K562 (cell line): ENCODE data around the gene SARS2. TPM values are rescaled to one million over a fixed set of nuclear protein-coding genes. Genes with fewer than 3 reads are reported as not detected.
A peak's percentile ranks its signal among the peaks of the same experiment; 100 is the strongest.

Experiments used
- BCLAF1 ChIP-seq, 2 experiments: fragments of 450-650 bp in 1 of 2; IDR thresholded peaks; 2 replicates each; pipeline ENCODE4 v1.6.1; 2011 to 2017; ENCODE audit warnings: low read depth in 2 of 2, antibody characterized with exemption in 1 of 2, borderline replicate concordance in 1 of 2, low read length in 1 of 2, mild to moderate bottlenecking in 1 of 2, mixed read lengths in 1 of 2; ENCODE audit not compliant: control insufficient read depth in 1 of 2
- BDP1 ChIP-seq: IDR thresholded peaks from 3 replicates; pipeline ENCODE4 v1.6.1; 2011; ENCODE audit not compliant: insufficient read length, insufficient read depth
- E2F8 ChIP-seq: fragments of 450-650 bp; IDR thresholded peaks from 2 replicates; pipeline ENCODE4 v1.7.1; 2018; ENCODE audit warnings: mild to moderate bottlenecking, low read depth; ENCODE audit not compliant: partially characterized antibody
- GATAD2A ChIP-seq: fragments of 450-650 bp; IDR thresholded peaks from 2 replicates; pipeline ENCODE4 v1.6.1; 2017
- HOXB6 ChIP-seq: fragments of 250-450 bp; sonication (Bioruptor Pico); IDR thresholded peaks from 2 replicates; pipeline ENCODE4 v1.5.1; 2022; ENCODE audit warnings: mild to moderate bottlenecking, borderline replicate concordance
- KDM4B ChIP-seq, 2 experiments: fragments of 450-650 bp in 1 of 2; sonication (generic) in 1 of 2; IDR thresholded peaks; 2 replicates each; pipeline ENCODE4 v1.6.1; 2016 to 2017; ENCODE audit warnings: borderline replicate concordance in 2 of 2, antibody characterized with exemption in 1 of 2, low read depth in 1 of 2, mild to moderate bottlenecking in 1 of 2
- MBD1 ChIP-seq: fragments of 250-450 bp; sonication (Bioruptor Pico); IDR thresholded peaks from 2 replicates; pipeline ENCODE4 v1.8.0; 2022; ENCODE audit warnings: inconsistent platforms
- NR3C1 ChIP-seq: sonication (generic); formaldehyde crosslinking; IDR thresholded peaks from 2 replicates; pipeline ENCODE4 v1.8.1; 2022; ENCODE audit warnings: missing genetic modification reagents
- RBM14 ChIP-seq: fragments of 200-400 bp; formaldehyde crosslinking; IDR thresholded peaks from 2 replicates; pipeline ENCODE4 v1.6.1; 2018; ENCODE audit warnings: low read depth, mild to moderate bottlenecking, low read length, moderate library complexity, borderline replicate concordance; ENCODE audit not compliant: insufficient read depth
- RBM15 ChIP-seq: fragments of 200-400 bp; formaldehyde crosslinking; IDR thresholded peaks from 2 replicates; pipeline ENCODE4 v1.6.1; 2018; ENCODE audit warnings: mild to moderate bottlenecking, low read length, moderate library complexity; ENCODE audit not compliant: insufficient read depth
- RBM17 ChIP-seq: fragments of 200-400 bp; formaldehyde crosslinking; IDR thresholded peaks from 2 replicates; pipeline ENCODE4 v1.6.1; 2017; ENCODE audit warnings: low read depth, mild to moderate bottlenecking, low read length, borderline replicate concordance
- SREBF2 ChIP-seq: sonication (generic); formaldehyde crosslinking; IDR thresholded peaks from 2 replicates; pipeline ENCODE4 v1.4.0; 2020; ENCODE audit warnings: mild to moderate bottlenecking, missing genetic modification reagents
- XRCC3 ChIP-seq: fragments of 450-650 bp; IDR thresholded peaks from 2 replicates; pipeline ENCODE4 v1.6.1; 2017; ENCODE audit warnings: mild to moderate bottlenecking, moderate library complexity
- ZBTB43 ChIP-seq: sonication (generic); formaldehyde crosslinking; IDR thresholded peaks from 2 replicates; pipeline ENCODE4 v1.8.0; 2023; ENCODE audit warnings: mild to moderate bottlenecking, missing genetic modification reagents
- ZNF41 ChIP-seq: fragments of 250-450 bp; sonication (Bioruptor Pico); conservative IDR thresholded peaks from 2 replicates; pipeline ENCODE4 v1.4.0; 2020; ENCODE audit warnings: mild to moderate bottlenecking
- ZNF449 ChIP-seq: fragments of 250-450 bp; sonication (Bioruptor Pico); IDR thresholded peaks from 2 replicates; pipeline ENCODE4 v1.8.0; 2022; ENCODE audit warnings: moderate library complexity, mild to moderate bottlenecking, inconsistent platforms
- polyA plus RNA-seq, 8 experiments: library from polyadenylated mRNA; depleted of rRNA in 4 of 8; stranded (reverse) in 5 of 8; unstranded in 3 of 8; fragments of >200 nt; fragmentation: Nextera tagmentation in 2 of 8; fragmentation: Illumina TruSeq in 1 of 8; extraction: Ambion mirVana in 2 of 8; extraction: Trizol in 1 of 8; gene quantifications; 2 replicates each; pipeline versions ENCODE4 v1.2.1 to v1.2.3, GENCODE V29; 2011 to 2014; ENCODE audit warnings: inconsistent platforms in 1 of 8, missing spikeins in 1 of 8
- total RNA-seq, 7 experiments: library from RNA; depleted of rRNA in 6 of 7; stranded (reverse); fragments of >200 nt in 6 of 7; fragmentation: Illumina TruSeq in 2 of 7; extraction: Trizol in 2 of 7; gene quantifications; 2 replicates each; pipeline versions ENCODE4 v1.2.1 to v1.2.3, GENCODE V29; 2011 to 2021; ENCODE audit warnings: low replicate concordance in 1 of 7

The SARS2 gene
- total and polyA plus RNA-seq, 9 of the 15 experiments (the other 6 are each of a cell fraction or from before 2014, with no cell fraction given) = 3.1 to 59.1 (median 31.7) TPM

GRCh38 chr19:38899447-38900201 lies 30.9 kb downstream of the SARS2 start, which contains the start of the genes NFKBIB and SIRT2 (continued):
- TF ChIP-seq ZNF449 (CRISPR knock-in tag) (no peak), BDP1 (no peak), ZBTB43 (CRISPR knock-in tag) (no peak), NR3C1 (CRISPR knock-in tag) (no peak), RBM17 (no peak), XRCC3 (no peak), SREBF2 (CRISPR knock-in tag) (no peak), E2F8 (peak; percentile 96), MBD1 (CRISPR knock-in tag) (no peak), BCLAF1 (IDR thresholded peaks at IDR 0.05; ENCODE audit: borderline replicate concordance in 1 of 2, control insufficient read depth in 1 of 2, low read depth in 2 of 2, low read length in 1 of 2) (no peak), KDM4B (IDR thresholded peaks at IDR 0.05; ENCODE audit: borderline replicate concordance in 2 of 2, low read depth in 1 of 2) (no peak; a peak in 1 of 4 replicates), RBM15 (no peak), ZNF41 (no peak), RBM14 (no peak), HOXB6 (no peak), GATAD2A (0 out of 2 replicates have a peak, but pooled peaks have one; percentile 61)
